NCI-H1105 treated with DMSO at 0.1 percent for 48 hours (cell line): Measurements from ENCODE around the gene MITF.

Experiments used
- DNase-seq: peaks from one replicate; lab custom pipeline; 2025; lab: John Stamatoyannopoulos, UW

Gene MITF

GRCh38 chr3:69725994-69726571, 13.2 kb upstream of the MITF start:
- DNase-seq = no peak

- no peak for DNase-seq
Observed at GRCh38 chr3:69729147-69729919, 9.9 kb upstream of the MITF start.

- no peak for DNase-seq
Observed at GRCh38 chr3:69731080-69731479, 8.2 kb upstream of the MITF start.

- no peak for DNase-seq
Observed at GRCh38 chr3:69735893-69736292, 3.4 kb upstream of the MITF start.

- no peak for DNase-seq
Observed at GRCh38 chr3:69737392-69737791, 1.9 kb upstream of the MITF start.

- DNase-seq = no peak
Observed at GRCh38 chr3:69738315-69738714, 949 bp upstream of the MITF start.

- no peak for DNase-seq
Observed at GRCh38 chr3:69738859-69739203, 433 bp upstream of the MITF start.

- DNase-seq = peak; percentile 26
Observed at GRCh38 chr3:69740103-69741021, 1.1 kb downstream of the MITF start.

- no peak for DNase-seq
Observed at GRCh38 chr3:69741032-69741767, 1.9 kb downstream of the MITF start.

- no peak for DNase-seq
Observed at GRCh38 chr3:69742391-69742790, 3.1 kb downstream of the MITF start.

- DNase-seq = no peak
Observed at GRCh38 chr3:69743975-69744906, 5.0 kb downstream of the MITF start.

- DNase-seq = no peak
Observed at GRCh38 chr3:69745505-69745904, 6.2 kb downstream of the MITF start.

GRCh38 chr3:69746119-69746518, 6.9 kb downstream of the MITF start:
- no peak for DNase-seq

GRCh38 chr3:69747511-69748258, 8.4 kb downstream of the MITF start:
- no peak for DNase-seq

GRCh38 chr3:69748503-69748902, 9.2 kb downstream of the MITF start:
- DNase-seq = no peak

GRCh38 chr3:69749461-69749860, 10.2 kb downstream of the MITF start:
- no peak for DNase-seq

GRCh38 chr3:69750549-69750948, 11.3 kb downstream of the MITF start:
- DNase-seq = no peak

GRCh38 chr3:69751074-69751476, 11.8 kb downstream of the MITF start:
- no peak for DNase-seq

GRCh38 chr3:69752241-69752640, 13.0 kb downstream of the MITF start:
- no peak for DNase-seq

GRCh38 chr3:69753179-69753775, 14.0 kb downstream of the MITF start:
- DNase-seq = no peak
